GM18505 (cell line): ENCODE results near the gene HOOK1.
"Not testable (repeated sequence)": the region's sequence is repeated elsewhere in the genome, so short reads cannot be mapped to it uniquely, and the experiment has no call there.

Experiments
- ATAC-seq: cut with Tn5 transposase; IDR thresholded peaks from one replicate; pipeline ENCODE4 v1.9.1; 2021; ENCODE audit not compliant: unreplicated experiment
- POLR2A ChIP-seq: IDR thresholded peaks from 4 replicates; pipeline ENCODE4 v1.6.1; 2011; ENCODE audit warnings: borderline replicate concordance; ENCODE audit not compliant: insufficient read depth, insufficient read length; ENCODE audit errors: extremely low read depth

The HOOK1 gene

DNA sequence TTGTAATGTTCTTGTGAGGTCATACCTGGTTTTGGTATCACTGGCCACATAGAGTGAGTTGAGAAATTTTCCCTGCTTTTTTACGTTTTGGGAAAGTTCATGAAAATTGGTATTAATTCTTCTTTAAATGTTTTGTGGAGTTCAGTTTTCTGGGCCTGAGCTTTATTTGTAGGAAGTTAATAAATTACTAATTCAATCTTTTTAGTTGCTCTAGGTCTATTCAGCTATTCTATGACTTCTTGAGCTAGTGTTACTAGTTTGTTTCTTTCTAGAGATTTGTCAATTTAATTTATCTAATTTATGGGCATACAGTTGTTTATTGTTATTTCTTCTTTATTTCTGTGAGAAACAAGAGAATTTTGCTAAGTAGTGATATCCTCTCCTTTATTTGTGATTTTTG, 37.4 kb downstream of the HOOK1 start:
- no peak for ATAC-seq
- no peak for TF ChIP-seq POLR2A

DNA sequence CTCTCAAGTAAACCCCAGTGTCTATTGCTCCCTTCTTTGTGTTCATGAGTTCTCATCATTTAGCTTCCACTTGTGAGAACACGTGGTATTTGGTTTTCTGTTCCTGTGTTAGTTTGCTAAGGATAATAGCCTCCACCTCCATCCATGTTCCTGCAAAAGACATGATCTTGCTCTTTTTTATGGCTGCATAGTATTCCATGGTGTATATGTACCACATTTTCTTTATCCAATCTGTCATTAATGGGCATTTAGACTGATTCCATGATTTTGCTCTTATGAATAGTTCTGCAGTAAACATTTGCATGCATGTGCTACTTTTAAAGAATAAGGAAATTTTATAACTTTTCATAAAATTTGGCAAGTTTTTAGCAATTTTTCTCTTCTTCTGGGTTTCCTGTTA, 40.5 kb downstream of the HOOK1 start:
- ATAC-seq: not testable (repeated sequence)

GRCh38 chr1:59856725-59857338, 42.1 kb downstream of the HOOK1 start:
- ATAC-seq: no peak
- TF ChIP-seq POLR2A: no peak

- no peak for TF ChIP-seq POLR2A
- no peak for ATAC-seq
These were observed 43.1 kb downstream of the HOOK1 start for GRCh38 chr1:59857679-59858354.

DNA sequence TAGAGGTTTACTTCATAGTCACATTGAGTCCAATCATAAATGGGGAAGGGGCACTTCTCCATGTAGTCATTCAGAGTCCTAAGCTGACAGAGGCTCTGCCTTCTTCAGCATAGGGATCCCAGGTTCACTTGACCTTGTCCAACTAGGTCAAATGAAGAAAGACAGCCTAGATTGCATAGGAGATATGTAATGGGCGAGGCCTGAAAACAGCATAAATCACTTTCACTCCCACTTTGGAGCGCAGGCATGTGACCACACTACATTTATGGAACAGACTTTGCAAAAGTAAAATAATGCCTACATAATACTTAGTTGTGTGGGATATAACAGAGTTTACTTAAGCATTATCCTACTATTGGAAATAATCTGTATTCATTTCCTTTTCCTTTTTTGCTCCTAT, 51.7 kb downstream of the HOOK1 start:
- no peak for ATAC-seq
- no peak for TF ChIP-seq POLR2A

- no peak for TF ChIP-seq POLR2A
These were observed 57.0 kb downstream of the HOOK1 start for GRCh38 chr1:59871746-59872145.

GRCh38 chr1:59877108-59877682, 62.4 kb downstream of the HOOK1 start:
- no peak for TF ChIP-seq POLR2A
- no peak for ATAC-seq

More at GRCh38 chr1:59871746-59872145, 57.0 kb downstream of the HOOK1 start:
- ATAC-seq: no peak

DNA sequence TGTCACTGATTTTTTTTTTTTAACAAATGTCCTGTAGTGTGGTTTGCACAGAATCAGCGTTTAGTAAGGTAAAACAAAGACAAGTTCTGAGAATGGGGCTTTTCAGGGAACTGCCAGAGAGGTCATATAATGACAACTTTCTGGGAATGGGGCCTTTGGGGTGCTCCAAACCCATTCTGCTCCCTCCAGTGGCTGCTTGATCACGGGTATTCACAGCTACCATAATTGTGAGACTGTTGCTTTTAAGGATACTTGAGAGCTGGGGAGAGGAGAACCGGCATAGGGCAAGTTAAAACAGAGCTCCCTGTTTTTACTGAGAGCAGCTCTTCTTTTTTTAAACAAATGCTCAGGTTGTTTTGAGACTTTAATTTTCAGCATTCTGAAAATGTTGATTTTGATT, 63.6 kb downstream of the HOOK1 start:
- no peak for ATAC-seq
- no peak for TF ChIP-seq POLR2A

DNA sequence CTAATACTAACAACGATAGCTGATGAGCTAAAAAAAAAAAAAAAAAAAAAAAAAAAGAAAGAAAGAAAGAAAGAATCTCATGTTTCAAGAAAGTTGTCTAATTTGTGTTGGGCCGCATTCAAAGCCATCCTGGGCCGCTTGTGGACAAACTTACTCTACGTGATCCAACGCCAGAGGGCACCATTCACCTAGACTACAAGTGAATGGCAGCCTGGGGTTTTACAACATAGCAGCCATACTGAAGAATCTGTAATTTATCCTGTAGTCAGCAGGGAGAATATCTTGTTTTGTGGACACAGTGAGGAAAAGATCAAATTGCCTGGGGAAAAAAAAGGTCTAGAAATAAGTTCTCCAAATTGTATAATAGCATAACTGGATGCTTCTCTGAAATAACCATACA, 64.8 kb downstream of the HOOK1 start:
- ATAC-seq: no peak
- no peak for TF ChIP-seq POLR2A

- no peak for TF ChIP-seq POLR2A
- no peak for ATAC-seq
These were observed 65.3 kb downstream of the HOOK1 start for GRCh38 chr1:59879996-59880505.

DNA sequence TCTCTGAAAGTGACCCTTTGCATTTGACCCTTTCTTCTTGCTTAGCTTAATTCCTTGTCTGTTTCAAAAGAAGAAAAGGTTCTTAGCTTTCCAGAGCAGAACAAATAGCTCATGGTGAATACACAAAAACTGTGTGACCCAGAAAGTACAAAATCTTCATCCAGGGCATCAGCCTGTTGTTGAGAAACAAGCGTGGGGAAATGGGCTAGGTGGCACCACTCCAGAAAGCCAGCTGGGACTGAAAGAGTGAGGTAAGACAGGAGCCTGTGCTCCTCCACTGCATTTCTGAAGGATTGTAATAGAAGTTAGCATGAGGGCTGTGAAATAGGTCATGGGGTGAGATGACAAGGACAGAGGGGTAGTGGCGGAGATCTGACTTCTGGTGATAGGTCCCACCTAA, 66.0 kb downstream of the HOOK1 start:
- ATAC-seq: no peak
- TF ChIP-seq POLR2A: no peak

- ATAC-seq: no peak
- no peak for TF ChIP-seq POLR2A
These were observed 70.5 kb downstream of the HOOK1 start for GRCh38 chr1:59885160-59885832.

GRCh38 chr1:59892841-59893811, 78.4 kb downstream of the HOOK1 start:
- ATAC-seq: no peak
- no peak for TF ChIP-seq POLR2A

DNA sequence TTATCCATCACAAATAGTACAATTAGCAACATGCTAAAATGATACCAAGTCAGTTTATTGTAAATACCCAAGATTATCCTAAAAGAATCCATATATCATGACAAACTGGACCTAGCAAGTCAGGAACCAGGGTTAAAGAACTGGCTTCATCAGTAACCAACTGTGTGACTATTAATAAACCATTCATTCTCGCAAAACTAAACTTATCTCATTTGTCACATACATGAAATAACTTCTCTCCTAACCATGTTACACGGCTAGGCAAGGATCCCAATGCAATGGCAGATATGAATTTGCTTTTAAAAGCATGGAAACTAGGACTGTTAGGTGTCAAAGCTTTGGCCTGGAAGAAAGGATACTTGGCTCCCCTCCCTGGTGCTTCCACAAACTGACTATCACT, 82.4 kb downstream of the HOOK1 start:
- no peak for ATAC-seq
- no peak for TF ChIP-seq POLR2A
